HG03571 (cell line): Measurements from ENCODE around the gene USP36.
"Not testable (repeated sequence)": the region's sequence is repeated elsewhere in the genome, so short reads cannot be mapped to it uniquely, and the experiment has no call there.

Source experiments
- ATAC-seq: cut with Tn5 transposase; IDR thresholded peaks from one replicate; pipeline ENCODE4 v1.9.1; 2021; ENCODE audit not compliant: unreplicated experiment

USP36 gene

DNA sequence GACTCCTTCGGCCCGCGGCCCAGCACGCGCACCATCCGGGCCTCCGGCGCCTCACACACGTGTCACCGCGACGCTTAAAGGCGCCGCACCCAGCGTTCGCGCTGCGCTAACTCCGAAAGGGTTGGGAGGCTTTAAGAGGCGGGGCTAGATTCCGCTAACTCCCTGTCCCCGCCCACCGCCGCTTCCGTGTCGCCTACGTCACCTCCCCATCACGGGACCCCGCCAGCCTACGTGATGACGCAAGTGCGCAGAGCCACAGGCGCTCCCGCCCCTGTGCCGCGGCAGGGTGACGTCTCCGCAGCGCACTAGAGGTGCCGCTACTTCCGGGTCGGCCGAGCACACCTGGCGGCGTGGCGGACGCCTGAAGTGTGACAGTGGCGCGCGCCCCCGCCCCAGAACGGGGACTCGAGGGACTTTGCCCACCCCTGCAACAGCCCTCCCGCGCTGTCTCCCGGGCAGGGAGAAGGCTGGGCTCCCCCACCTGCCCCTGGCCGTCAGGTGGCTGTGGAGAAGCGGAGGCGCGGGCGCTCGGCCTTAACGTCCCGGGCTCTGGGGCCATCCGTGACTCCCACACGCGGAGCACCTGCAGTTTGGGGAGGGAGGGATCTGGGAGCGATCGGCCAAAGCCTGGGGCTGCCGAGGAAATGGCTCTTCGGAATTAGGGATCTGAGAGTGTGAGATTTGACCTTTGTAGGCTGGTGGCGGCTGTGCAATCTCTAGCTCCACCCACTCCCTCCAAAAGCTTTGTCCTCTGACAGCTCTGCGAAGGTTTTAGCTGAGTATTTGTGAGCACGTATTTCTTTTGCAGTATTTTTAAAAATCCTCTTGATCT is at the start of gene USP36:
USP36 (minus strand) TSS at position 35 of the 832 bp plus-strand sequence. CDS start 4,451 bp downstream, outside the sequence.
- ATAC-seq, result peak; percentile 84

DNA sequence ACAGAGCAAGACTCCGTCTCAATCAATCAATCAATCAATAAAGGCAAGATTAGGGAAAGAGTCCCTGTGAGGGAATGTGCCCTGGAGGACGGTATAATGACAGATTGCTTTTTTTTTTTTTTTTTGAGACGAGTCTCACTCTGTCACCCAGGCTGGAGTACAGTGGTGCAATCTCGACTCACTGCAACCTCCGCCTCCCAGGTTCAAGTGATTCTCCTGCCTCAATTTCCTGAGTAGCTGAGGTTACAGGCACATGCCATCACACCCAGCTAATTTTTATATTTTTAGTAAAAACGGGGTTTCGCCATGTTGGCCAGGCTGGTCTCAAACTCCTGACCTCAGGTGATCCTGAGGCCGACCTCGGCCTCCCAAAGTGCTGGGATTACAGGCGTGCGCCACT is 49.5 kb upstream of the USP36 start:
- ATAC-seq, result not testable (repeated sequence)

DNA sequence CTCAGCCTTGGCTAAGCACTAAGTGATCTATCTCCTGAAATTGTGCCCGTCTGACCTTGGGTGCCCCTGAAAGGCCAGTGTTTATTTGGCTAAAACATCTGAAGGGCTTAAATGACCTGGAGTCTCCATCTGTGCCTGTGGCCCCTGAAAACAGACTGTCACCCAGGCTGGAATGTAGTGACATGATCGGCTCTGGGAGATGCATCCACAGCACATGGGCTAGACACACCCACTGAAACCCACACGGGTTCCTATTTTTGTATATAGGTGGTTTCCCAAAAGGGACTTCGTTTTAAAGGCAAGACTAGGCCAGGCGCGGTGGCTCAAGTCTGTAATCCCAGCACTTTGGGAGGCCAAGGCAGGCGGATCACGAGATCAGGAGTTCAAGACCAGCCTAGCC is 48.9 kb upstream of the USP36 start:
- no peak for ATAC-seq

DNA sequence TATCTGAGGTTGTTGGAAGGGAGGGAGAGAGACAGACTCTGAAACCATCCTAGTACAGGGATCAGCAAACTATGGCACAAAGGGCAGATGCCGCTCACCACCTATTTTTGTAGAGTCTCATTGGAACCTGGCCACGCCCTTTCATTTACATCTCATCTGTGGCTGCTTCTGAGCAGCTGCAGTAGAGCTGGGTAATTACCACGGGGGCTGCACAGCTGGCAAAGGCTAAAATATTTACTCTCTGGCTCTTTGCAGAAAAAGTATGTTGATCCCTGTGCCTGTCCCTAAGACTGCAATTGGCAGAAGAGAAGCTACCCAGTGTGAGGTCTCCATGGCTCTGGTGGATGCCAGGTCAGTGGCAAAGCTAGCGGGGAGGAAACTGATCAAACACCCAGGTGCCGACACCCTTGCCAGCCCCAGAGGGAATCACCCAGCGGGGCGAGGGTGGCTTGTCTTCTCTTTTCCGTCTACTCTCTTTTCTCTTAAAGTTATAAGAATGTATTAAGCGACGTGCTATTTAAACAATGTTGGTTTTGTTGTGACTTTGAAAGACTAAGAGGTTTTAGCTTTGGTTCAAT is 48.4 kb upstream of the USP36 start:
- ATAC-seq, result no peak

DNA sequence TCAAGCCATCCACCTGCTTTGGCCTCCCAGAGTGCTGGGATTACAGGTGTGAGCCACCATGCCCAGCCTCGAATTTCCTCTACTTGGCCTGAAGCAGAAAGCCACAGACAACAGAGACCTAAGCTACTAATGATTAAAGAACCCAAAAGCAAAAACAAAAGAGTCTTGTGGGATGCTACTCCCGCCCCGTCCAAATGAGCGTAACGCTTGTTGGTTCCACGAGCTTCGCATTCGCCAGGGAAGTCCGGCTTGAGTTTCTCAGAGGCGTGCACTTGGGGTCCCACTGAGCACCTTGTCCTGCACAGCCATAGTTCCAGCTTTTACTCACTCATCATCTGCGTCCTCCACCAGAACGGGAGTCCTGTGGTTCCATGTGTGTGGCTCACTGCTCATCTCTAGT is 46.3 kb upstream of the USP36 start:
- ATAC-seq, result no peak

DNA sequence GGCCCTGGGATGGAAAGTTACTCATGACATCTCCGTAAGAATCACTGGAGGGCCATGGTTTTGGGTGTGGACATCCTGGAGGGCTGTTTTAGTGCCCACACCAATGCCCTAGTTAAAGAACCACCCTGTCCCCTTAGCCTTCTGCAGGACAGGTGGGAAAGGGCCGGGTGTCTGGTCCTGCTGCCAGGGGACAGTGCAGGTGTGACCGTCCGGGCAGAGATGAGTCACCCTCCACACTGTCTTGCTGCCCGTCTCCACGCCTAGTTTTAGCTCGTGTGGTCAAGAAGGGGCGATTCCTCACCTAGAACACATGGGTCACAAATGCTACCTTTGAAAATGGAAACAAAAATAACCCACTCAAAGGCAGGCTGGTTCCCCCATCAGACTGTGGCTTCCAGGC is 45.3 kb upstream of the USP36 start:
- ATAC-seq, result no peak

DNA sequence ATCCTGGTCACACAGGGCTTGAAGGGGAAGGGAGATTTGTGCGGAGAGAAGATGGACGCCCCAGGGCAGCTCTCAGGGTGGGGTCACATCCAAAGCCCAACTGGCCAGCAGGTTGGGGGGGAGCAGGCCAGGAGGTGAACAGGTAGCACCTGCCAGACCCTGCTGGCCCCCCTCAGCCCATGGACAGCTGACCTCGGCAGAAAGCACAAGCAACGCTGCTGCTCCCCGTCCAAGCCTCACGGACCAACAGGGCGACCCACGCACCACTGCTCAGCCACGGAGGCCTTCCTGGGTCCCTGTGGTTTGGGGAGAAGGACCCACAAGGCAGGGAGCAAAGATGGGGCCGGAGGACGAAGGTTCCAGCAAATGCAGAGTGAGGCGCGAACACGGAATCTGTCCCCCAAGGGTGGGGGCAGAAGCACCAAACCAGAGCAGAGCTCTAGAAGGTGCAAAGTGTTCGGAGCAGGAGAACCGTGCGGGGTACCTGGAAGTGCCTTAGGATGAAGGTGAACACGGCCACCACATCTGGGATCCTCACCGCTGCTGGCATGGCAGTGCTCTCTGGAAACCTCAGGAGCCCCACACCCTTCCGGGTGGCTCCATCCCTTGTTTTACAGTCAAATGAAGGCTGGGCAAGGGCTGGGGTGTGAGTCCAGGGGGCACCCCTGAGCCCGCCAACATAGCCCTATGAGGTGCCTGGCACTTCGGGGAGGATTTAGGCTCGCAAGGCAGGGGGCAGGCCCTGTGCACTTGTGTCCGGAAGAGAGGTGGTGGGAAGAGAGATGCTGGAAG is 44.5 kb upstream of the USP36 start:
- ATAC-seq, result no peak

DNA sequence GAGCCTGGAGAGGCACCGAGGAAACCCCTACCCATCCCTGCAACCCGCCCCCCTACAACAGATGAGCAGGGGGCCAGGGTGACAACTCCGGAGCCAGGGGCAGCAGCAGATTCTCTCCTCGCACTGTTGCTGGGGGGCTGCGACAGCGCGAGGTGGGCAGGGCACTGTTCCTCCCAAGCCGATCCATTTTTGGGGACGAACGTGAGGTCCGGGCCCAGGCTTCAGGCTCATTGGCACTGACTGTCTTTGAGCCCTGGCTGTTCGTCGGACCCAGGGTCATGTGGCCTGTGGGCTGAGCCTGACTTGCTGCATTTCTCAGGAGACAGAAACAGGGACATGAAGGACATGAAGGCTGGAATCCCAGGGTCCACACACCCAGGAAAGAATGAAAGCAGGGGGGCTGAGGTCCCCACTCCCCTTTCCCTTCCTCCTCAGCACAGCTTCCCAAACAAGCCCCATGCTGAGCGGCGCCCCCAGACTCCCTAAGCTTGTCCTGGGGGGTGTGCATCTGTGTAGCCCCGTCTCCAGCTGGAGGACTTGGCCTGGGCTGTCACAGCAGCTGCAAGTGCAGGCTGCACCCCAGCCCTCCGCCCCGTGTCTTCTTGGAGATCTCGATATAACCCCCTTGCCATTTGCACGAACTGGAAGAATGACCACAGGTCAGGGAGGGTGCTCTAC is 43.7 kb upstream of the USP36 start:
- ATAC-seq, result no peak

DNA sequence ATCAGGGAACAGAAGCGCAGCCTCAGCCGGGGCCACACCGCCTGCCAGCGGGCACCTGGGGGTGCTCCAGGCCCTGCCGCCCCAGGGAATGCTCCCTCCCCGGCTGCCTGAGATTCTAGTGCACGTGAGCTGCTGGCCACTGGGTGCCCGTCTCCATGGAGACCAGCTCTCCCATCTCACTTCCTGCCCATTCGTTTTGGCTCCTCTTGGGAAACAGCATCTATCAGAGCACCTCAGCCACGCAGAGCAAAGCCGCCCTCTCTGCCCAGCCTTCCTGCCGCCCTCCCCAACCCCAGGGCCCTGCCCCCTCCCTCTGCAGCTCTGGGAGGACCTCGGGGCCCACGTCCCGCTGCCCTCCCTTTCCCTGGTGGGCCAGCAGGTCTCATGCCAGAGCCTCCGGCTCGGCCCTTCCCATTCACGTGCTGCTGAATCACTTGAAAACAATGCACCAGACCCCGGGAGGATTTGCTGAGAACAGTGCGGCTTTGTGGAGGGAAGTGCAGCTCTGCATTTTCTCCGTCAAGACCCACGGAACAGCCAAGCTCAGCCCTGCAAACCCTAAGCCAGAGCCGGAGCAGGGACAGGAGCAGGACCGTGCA is 43.0 kb upstream of the USP36 start:
- ATAC-seq, result no peak

DNA sequence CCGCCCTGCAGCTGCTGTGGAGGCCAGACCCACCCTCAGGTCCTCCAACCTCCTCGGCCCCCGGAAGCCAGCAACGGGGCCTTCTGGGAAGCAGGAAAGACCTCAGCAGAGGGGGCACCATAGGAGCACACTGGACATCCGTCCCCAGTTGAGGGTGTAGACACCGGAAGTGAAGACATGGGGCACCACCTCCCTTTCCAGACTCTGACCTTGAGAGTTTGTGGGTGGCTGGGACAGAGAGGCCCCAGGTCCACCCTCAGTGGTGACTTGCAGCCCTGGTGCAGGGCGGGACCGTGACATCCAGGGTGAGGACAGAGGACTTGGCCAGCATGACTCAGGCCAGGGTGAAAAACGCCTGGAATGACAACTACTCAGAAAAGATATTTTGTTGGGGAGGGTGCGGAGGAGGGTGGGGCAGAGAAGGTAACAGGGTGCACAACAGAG is 42.5 kb upstream of the USP36 start:
- no peak for ATAC-seq

DNA sequence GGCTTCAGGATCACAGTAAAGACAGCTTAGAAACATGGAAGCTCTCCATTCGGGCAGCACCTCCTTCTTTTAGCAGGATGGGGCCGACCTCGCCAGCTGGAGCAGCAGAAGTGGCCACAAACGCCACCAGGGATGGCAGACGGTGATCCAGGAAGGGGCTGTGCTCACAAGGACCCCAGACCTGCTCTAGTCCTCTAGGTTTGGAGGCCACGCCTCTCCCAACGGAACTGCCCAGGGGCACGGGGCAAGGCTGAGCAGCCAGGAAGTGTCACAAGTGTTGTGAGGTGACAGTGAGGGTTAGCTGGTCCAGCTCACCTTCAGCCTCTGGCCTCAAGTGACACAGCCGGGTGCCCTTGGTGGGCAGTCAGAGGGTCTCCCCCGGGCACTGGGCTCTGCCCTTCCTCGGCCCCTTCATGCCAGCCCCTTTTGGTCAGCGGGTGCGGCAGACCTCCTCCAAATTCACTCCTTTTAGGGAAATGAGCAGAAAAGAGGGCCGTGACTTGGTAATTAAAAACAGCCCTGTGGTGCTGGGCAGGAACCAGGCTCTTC is 42.0 kb upstream of the USP36 start:
- ATAC-seq, result no peak

DNA sequence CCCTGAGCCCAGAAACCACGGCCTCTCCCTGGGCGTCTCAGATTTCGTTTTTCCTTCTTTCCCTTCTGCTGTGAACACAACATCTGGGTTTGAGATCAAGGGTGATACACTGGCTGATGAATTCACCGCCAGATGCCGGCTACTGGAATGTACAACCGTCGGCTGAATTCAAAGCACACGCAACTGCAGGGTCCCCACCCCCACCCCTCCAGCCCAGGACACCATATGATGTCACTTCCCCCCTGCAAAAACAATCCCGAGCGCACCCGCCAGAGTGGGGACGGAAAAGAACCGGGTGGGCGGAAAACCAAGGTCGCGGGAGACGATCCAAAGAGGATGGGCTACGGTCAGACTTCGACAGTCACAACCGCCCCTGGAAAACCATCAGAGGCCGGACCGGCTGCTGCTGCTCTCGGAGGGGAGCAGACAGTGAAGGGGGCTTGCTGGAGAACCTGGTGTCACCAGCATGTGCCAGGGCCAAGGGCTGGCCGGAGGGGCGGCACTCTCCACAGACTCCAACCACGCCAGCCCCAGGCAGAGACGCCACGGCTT is 39.1 kb upstream of the USP36 start:
- no peak for ATAC-seq

DNA sequence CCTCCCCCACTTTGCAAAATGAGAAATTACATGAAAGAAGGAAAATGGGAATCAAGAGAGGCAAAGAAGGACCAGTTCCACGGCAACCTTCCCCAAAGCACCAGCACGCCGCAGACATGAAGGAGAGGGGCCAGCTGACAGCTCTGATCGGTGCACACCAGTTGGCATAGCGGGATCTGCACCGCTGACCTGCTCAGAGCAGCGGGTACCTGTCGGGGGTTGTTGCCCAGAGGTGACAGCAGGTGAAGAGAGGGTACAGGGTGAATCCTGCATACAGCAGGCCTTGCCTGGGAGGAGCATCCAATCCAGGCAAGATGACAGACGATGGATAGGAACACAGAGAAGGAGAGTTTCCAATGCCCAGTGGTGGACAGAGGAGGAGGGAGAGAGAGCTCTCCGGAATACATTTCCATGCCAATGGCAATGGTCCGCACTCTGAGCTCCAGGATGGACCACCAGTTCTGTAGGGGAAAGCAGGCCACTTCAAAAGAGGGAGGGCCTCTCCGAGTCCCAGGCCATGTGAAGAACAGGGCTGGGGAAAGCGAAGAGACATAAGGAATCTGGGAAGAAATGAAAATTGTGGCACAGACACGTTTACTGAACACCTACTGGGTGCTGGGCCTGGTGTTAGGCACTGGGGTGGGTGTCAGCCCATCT is 38.4 kb upstream of the USP36 start:
- no peak for ATAC-seq

DNA sequence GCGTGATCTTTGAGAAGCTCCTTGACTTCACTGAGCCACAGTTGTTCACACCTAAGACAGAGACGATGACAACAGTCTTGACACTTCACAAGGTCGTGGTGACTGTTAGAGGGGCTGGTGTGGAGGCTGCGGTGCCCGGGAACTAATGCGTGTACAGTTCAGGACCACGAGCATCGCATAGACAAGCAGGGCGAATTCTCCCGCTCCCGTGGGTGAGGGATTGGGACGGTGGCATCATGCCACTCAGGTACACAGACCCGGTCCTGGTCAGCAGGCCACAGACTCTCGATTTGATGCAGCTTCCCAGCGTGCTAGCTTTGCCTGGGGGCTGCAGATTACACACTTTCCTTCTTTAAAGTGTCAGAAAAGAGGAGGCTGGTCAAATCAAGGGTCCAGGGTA is 37.6 kb upstream of the USP36 start:
- no peak for ATAC-seq

DNA sequence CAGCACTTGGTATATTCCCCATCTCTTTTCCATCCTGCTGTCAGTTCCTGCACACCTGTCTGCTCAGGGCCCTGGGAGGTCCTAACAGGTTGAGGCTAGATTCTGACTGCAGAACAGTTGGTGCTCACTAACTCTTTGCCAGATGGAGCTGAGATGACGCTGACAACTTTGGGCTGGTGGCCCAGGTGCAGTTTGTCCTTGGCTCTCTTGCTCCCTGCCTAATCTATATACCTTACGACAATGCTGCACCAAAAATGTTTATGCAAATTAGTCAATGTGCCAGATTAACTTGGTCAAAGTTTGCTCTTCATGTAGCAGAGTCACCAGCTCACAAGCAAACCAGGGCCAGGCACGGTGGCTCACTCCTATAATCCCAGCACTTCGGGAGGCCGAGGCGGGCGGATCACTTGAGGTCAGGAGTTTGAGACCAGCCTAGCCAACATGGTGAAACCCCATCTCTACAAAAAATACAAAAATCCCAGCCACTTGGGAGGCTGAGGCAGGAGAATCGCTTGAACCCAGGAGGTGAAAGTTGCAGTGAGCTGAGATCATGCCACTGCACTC is 36.4 kb upstream of the USP36 start:
- ATAC-seq, result not testable (repeated sequence)

DNA sequence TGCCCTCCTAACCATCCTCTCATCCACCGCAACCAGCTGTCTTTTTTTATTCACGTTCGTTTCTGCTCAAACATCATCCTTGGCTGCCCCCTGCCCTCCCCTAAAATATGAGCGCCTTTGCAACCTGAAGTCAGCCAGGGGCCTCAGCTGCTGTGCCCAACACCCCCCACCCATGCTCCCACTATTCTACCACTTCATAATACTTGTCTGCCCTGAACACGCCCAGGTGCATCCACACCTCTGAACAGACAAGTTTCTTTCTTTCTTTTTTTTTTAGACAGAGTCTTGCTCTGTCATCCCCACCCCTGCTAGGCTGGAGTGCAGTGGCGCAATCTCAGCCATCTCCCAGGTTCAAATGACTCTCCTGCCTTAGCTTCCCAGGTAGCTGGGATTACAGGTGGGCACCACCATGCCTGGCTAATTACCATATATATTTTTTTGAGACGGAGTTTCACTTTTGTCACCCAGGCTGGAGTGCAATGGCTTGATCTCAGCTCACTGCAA is 35.5 kb upstream of the USP36 start:
- ATAC-seq, result no peak

DNA sequence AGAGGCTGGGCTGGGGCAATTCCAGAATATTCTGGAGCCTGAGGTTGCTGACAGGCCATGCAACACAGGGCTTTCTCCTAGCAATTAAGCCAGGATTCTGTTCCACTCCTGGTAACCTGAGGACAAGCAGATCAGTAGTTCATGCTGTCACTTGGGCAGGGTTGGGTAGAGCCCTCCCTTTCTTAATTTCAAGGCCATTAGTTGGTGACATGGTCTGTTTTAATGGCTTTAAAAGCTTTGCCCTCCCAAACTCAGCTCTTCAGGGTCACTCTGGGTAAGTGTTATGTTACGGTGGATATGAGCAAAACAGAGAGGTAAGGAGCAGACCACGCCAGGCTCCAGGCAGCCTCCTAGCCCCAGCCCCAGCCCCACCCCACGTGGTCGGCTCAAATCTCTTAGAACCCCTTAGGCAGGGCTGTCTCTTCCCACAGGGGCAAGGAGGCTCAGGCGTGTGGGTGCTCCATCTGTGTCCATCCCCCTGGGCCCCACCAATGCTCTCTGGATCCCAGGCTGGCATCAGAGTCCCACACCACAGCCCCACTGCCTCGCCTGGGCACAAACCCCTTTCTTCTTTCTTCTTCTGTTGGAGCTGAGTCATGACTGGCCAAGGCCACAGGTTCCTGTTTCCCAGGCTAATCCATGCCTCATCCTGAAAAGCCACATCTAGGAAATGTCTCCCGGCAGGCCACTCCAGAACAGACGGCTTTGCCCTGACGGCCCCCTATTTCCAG is 34.9 kb upstream of the USP36 start:
- no peak for ATAC-seq

DNA sequence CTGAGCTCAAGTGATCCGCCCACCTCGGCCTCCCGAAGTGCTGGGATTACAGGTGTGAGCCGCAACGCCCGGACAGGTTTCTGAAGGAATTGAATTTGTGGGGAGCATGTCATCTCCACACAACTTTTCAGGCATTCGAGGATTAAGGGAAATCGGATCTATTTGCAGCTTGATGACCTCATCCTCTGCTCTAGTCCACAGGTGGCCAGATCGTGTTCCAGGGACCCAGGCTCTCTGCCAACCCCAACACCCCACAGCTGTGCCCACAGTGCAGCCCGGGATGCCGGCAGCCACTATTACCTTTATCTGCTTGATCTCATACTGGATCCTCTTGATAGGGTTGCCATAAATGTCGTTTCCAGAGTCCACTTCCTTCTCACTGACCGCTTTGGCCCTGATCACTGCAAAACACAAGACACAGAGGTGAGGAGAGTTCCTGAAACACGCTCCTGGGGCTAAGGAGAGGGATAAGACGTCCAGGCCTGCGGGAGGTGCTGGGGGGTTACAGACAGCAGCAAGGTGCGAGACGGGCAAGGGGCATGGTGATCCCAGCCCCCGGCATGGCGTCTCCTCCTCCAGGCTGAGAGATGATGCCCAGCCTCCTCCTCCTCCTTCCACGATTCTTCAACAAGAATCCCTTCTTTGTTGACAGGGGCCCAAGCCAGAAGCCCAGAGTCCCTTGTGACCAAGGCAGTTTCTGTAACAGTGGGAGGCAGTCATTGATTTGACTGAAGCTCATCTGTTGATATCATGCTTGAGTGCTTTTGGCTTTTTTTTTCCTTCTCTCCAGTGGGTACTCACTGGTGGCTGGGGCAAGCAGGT is 33.1 kb upstream of the USP36 start:
- no peak for ATAC-seq
